HG03575 (cell line): ENCODE results near the gene ATP6V1F.

Experiments
- ATAC-seq: cut with Tn5 transposase; IDR thresholded peaks from one replicate; pipeline ENCODE4 v1.9.1; 2021; ENCODE audit not compliant: unreplicated experiment, insufficient number of reproducible peaks, low FRiP score; ENCODE audit errors: extremely low read depth

The ATP6V1F gene

DNA sequence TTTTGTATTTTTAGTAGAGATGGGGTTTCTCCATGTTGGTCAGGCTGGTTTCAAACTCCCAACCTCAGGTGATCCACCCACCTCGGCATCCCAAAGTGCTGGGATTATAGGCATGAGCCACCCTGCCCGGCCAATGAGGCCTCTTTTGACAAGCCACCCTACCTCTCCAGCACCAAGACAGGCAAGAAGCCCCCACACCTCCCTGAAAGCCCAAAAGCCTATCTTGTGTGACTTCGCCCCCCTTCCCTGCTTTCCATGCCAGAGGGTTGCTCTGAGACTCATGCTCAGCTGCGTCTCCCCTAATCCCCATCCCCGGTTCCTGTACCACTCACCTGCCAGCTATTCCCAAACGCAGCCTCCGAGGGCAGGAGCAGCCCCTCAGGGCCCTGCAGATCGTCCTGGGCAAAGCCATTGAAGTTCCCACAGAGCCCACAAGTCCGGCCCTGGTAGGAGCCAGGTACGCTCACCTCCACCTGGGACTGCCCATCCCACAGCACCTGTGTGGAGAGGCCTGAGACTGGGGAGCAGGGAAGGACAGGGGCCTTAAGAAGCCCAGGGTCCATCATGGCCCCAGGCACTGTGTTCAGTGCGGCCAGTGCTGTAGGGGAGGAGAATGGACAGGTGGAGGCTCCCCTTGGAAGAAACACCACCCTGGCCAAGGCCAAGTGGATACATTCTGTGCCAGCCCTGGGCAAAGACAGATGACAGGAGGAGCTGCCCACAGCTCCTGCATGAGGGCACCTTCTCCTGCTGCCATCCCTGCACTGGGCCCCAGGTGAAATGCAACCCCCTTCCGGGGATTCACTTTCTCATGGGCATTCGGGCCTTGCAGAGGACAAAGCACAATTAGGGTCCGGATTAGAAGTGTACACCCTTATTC lies 15.8 kb downstream of the ATP6V1F start:
- ATAC-seq = no peak

DNA sequence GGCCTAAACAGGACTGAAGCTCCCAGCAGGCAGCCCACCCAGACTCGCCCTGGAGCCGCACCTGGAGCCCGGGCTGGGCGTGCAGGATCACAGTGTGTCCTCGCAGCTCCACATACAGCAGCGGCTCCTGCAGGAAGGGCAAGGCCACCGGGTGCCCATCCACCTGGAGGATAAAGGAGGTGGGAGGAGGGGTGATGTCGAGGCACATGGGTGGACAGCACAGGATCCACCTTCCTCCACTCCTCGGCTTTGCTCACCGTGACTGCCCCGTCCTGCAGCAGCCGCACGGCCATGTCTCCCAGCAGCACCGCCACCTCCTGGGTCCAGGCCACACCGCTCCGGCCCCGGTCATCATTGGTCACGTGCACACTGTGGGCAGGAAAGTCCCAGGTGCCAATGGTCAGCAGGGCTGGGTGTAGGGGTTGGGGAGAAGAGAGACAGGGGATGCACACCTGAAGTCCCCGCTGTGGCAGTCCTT lies 16.8 kb downstream of the ATP6V1F start:
- ATAC-seq = no peak

DNA sequence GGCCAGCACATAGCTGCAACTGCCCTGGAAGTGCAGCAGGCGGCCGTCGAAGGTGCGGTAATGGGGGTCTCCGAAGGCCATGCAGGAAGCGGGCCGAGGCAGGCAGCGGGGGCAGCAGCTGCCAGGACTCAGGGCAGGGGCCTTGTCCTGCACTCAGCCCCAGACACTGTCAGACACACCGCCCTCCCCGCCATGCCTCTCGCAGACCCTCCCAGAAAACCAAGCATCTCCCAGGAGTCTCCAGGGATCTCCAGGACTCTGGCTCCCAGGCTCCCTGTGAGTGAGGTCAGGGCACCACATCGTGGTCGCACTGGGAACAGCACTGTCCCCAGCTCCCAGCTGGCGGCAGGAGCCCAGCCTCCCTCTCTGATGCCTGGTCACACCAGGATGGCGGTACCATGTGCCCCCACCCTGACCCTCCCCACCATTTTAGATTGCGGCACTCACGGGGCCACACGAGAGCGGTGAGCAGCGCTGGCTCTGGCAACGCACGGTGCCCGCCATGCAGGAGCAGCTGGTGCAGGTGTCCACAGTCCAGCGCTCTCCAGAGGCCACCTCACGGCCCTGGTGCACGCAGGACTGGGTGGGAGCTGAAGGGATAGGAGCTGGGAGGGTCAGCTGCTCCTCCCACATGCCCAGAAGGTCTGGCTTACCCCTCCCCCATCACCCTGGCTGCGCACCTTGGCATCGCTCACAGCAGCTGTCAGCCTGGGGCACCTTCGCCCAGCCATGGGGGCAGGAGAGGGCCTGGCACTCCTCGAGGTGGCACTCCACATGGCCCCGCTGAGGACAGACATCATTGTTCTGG lies 17.5 kb downstream of the ATP6V1F start:
- ATAC-seq = no peak

DNA sequence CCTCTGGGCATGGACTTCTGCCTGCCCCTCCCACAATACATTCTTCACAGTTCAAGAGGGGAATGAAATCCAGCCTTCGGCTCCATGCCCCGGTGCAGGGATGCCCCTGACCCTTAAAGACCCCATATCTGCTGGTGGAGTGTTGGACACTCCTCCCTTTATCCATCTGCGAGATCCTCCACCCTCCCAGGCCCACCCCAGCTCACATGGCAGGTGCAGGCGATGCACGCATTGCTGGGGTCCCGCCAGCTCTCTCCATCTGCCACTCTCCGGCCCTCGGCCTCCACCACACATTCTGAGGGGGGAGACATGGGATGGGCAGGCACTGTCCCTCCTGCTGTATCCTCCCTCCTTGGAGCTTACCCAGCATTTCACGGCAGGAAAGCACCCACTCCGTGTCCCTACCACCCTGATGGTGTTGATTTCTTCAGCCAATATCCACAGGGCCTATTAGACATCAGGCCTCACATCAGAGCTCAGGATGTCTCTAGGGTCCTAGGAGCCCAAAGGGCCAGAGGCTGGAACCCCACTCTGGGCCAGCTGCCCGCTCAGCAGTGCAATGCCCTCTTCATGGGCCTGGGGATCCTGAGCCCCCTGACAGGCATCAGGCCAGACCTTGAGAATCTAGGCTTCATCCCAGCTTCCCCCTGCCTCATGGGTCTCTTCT lies 18.3 kb downstream of the ATP6V1F start:
- no peak for ATAC-seq

DNA sequence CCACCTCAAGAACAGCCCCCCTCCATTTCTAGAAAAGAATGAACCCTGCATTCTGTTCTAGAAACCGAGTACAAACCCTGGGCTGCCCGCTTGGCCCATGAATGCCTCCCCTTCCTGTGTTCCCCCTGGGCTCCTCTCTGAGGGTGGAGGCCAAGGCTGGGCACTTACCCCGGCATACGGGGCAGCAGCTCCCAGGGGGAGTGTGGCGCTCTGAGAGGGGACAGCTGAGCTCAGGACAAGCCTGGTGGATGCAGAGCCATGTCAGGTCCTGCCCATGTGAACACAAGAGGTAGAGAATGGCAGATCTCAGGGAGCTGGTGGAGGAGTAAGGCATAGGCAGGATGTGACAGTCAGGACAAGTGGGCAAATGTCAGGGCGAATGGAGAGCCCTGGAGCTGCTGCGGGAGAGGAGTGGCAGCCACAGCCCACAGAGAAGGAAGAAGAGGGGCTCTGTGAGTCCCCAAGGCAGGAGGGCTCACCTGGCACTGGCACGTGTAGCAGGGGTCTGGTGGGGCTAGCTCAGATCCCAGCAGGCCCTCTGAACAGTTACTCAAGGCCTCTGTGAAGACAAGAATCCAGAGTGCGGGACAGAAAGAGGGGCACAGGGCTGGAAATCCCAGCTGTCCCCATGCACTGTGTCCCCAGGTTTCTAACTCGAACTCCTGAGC lies 18.9 kb downstream of the ATP6V1F start:
- ATAC-seq = no peak

DNA sequence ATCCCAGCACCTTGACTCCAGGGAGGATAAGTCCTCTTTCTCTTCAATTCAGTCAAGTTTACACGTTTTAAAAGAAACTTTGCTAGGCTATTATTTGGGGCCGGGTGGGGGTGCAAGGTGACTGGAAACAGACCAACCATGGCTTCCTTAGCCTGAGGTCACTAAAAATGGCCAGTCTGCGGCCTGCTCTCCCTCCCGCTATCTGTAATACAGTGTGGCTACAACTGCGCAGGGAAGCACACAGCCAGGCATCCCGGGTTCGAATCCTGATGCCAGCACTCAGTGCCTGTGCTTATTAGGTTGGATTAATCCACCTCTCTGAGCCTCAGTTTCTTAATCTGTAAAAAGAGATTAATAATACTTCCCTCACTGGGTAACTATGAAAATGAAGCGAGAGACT lies 19.5 kb downstream of the ATP6V1F start:
- ATAC-seq = no peak

DNA sequence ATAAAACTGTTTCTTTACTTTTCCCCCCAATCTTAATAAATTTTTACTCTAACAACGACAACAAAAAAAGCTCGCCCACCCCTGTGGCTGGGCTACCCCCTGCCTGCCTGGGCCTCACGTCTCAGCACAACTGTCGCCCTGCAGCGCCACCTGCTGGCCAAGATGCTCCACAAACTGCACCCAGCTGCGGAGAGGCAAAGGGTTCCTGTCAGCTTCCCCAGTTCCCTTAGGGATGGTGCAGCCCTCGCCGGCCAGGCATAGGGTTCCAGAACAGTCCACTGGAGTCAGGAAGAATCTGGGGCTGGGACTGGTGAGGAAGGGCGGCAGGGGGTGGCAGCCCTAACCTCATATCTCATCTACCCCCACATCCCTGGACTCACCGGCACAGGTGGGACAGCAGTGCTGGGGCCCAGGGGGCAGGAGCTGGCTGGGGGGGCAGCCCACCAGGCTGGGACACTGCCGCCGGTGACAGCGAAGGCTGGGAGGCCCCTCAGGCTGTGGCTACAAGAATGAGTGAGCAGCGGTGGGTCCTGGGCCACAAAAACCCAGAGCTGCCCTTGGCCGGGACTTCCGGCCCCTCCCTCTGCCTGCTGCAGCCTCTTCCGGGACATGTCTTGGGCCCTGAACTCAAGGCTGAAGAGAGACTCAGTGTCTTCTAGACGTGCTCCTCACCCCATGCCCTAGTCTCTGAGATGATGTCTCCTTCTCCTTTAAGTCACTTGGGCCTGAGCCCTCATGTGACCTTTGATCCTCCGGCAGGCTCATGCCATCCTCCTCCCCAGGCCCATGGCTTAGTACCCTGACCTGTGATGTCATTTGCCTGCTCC lies 21.2 kb downstream of the ATP6V1F start:
- no peak for ATAC-seq

DNA sequence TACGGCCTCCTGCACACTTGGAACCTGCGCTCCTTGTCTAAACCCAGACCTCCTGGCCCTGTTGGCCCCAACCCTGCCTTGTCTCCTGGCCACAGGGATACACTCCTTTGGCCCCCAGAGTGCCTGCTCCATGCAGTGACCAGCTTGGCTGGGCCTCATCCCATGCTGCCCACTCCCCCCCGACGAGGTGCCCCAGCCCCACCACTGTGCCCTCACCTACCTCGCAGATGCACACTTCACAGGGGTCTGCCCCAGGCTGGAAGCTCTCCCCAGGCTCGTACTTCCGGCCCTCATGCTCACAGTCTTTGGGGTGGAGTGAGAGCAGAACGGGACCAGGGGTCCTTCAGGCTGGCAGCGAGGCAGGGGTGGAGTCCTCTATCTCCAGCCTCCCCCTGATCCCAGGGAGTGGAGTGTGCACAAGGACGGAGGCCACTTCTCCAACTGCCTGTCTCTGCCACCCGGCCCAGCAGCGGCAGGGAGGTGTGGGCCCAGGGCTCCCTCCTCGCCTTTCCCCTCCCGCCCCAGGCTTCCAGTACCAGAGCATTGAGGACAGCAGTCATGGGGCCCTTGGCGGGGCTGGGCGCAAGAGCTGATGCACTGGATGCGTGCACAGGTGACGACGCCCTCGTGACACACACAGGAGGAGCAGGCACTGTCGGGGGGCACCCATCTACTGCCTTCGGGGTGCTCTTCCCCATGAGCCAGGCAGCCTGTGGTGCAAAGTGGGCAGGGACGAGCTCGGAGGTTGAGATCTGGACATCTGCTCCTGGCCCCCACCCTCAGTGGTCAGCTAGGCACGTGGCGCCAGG lies 22.1 kb downstream of the ATP6V1F start:
- no peak for ATAC-seq

DNA sequence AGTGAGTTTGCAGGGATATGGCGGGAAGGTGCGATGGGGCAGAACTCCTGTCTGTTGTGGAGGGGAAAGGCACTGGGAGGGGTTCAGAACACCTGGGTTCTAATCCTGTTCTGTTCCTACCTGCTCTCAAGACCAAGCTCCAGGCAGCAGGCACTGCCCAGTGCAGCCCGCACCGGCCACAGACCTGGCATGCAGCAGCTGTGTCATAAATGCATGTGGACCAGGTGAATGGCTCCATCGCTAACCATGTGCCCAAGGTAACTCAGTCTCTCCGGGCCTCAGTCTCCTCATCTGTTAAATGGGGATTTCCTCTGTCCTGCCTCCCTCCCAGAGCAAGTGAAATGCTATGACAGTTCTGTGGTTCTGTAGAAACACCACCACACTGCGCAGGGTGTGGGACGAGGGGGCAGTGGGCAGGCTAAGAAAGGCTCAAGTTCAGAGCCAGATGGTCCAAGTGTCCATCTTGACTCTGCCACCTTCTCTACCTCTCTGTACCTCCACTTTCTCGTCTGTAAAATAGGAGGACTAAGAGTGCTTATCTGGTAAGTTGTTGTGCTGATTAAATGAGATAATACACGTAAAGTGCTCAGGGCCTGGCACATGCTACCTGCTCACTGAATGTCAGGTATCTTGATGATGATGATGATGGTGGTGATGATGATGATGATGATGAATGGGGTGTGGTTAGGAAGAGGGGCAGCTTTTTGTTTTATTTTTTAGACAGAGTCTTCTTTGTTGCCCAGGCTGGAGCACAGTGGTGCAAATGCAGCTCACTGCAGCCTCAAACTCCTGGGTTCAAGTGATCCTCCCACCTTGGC lies 22.9 kb downstream of the ATP6V1F start:
- ATAC-seq = no peak

DNA sequence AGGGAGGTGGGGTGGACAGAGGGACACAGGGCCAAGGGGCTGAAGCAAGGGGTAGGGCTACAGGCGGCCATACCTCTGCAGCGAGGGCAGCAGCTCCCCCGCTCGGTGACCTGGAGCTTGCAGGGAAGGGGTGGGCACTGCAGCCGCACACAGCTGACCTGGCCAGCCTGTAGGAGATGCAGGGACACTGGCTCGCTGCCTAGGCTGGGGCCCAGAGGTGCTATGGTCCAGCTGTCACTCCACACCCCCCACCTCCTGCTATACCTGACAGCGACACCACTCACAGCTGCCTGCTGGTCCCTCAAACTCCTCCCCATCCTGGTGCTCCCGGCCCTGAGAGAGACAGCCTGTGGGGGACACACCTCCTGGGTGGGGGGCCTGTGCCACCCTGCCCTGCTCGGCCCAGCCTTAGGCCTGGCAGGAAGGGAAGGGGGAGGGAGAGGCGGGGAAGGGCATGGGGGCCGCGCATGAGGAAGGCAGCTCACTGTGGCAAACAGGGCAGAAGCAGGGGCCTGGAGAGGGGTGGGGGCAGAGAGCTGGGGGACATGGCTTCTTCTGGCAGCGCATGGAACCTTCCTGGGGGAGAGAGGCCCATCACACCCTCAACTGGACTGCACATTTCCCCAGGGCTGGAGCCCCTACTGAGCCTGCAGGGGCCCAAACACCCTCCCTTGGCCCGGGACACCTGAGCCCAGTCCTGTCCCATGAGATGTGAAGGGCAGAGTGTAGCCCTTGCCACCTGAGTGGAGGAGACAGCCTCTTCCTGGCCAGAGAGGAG lies 23.9 kb downstream of the ATP6V1F start:
- no peak for ATAC-seq

DNA sequence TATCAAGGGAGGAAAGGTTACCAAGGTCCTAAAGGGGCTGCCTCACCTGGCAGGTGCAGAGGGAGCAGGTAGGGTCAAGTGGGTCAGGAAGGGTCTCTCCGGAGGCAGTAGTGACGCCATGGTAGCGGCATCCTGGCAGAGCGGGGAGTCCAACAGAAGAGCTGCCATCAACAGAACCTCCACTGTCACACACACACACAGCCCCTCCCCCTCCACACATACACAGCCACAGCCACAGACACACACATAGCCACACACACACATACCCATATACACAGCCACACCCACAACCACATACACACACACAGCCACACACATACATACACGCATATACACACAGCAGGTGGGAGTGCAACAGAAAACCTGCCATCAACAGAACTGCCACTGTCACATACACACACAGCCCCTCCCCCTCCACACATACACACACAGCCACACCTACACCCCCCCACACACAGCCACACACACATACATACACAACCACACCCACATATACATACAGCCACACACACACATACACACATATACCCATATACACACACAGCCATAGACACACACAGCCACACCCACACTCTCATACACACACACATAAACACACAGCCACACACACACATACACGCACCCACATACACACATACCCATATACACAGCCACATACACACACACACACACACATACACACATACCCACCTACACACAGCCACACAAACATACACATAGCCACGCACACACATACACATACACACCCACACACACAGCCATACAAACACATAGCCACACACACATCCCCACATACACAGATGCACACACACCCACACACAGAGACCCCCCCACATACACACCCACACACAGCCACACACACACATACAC lies 24.7 kb downstream of the ATP6V1F start:
- no peak for ATAC-seq

DNA sequence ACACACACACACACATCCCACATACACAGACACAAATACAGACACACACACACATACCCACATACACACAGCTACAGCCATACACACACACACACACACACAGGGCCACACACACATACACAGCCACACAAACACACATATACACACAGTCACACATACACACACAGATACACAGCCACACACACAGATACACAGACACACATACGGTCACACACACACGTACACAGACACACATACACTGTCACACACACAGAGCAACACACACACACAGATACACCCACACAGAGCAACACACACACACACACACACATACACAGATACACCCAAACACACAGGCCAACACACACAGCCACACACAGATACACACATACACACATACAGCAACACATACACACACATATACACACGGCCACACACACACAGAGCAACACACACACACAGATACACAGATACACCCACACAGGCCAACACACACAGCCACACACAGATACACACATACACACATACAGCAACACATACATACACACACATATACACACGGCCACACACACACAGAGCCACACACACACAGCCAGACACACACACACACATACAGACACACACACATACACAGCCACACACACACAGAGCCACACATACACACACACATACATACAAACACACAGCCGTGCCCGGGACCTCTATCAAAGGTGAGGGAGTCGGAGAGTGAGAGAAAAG lies 25.5 kb downstream of the ATP6V1F start:
- ATAC-seq = no peak

DNA sequence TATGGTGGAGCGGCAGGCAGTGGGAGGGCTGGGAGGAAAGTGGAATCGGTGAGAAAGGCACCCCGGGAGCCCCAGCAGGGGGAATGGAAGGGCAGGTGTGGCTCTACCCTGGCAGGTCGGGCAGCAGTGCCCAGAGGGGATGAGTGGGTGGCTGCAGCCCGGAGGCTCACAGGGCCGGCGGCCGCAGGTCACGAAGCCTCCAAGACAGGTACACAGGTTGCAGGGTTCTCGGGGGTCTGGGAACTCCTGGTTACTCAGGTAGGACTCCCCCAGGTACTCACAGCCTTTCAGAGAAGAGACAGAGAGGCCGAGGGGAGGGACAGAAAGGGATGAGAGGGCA lies 26.1 kb downstream of the ATP6V1F start:
- no peak for ATAC-seq

DNA sequence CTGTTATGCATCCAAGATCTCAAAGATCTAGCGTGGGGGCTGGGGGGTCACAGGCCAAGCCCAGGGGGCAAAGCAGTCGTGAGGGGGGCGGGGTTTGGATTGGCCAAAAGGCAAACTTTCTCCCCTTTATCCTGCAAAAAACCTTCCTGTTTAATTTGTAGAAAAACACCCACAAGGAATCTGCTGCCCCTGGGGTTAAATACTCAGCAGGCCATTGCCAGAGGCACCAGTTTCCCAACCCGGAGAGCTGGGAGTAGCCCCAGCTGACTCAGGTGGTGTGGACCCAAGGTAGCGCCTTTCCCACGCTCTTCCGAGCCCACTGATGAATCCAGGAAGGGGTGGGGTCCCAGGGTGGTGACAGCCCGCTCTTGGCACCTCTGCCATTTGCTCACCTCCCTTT lies 26.5 kb downstream of the ATP6V1F start:
- no peak for ATAC-seq
